C4-2B (cell line): ENCODE measurements around the gene SLC7A8.

ENCODE experiments used
- ZFX ChIP-seq: fragments of 450-650 bp; IDR thresholded peaks from 2 replicates; pipeline ENCODE4 v1.6.1; 2017
- TF ChIP-seq, protein P1 (sequence below): fragments of 450-650 bp; conservative IDR thresholded peaks from 2 replicates; pipeline ENCODE4 v1.5.1; 2017; ENCODE audit warnings: mild to moderate bottlenecking

DNA sequence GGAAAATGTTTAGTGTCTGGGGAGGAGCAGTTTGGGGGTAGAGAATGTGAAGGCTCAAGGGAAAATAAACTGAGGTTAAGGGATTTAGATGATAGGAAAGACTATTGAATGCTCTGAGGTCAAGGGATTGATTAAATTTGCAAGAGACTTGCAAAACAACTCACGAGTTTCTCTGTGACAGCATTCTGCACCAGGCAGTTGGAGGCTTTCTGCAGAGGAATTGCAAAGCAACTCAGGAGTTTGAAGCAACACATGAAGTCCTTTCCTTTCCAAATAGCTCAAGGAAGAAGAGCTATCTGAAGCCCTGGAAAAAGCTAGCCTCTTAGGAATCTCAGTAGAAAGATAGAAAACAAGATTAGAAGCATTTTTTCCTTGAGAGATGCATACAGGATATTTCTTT lies 23.9 kb downstream of the SLC7A8 start:
- TF ChIP-seq, protein P1, sequence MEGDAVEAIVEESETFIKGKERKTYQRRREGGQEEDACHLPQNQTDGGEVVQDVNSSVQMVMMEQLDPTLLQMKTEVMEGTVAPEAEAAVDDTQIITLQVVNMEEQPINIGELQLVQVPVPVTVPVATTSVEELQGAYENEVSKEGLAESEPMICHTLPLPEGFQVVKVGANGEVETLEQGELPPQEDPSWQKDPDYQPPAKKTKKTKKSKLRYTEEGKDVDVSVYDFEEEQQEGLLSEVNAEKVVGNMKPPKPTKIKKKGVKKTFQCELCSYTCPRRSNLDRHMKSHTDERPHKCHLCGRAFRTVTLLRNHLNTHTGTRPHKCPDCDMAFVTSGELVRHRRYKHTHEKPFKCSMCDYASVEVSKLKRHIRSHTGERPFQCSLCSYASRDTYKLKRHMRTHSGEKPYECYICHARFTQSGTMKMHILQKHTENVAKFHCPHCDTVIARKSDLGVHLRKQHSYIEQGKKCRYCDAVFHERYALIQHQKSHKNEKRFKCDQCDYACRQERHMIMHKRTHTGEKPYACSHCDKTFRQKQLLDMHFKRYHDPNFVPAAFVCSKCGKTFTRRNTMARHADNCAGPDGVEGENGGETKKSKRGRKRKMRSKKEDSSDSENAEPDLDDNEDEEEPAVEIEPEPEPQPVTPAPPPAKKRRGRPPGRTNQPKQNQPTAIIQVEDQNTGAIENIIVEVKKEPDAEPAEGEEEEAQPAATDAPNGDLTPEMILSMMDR: no peak
- TF ChIP-seq ZFX: no peak
